HepG2 (cell line): ENCODE data around the gene ATP8A2. TPM values are rescaled to one million over a fixed set of nuclear protein-coding genes. Genes with fewer than 3 reads are reported as not detected.

Experiments
- ATAC-seq: fragments of 200-7000 bp; cut with Tn5 transposase; 3 replicates; pipeline ENCODE4 v1.9.1; 2020; ENCODE audit warnings: mild to moderate bottlenecking, moderate library complexity
- BruUV-seq: library from RNA; stranded (reverse); fragments of 400-500 nt; replicated peaks from 2 replicates; lab custom pipeline; 2021; lab: Mats Ljungman, UMichigan
- CTCF ChIA-PET: fragments of 300-600 bp; formaldehyde crosslinking; extraction: SDS; loops from one replicate; lab custom pipeline; 2021; ENCODE audit warnings: low total read pairs, inconsistent platforms, low intra/inter-chr PET ratio; lab: Yijun Ruan, JAX
- POLR2A ChIA-PET: fragments of 350-600 bp; sonication (Branson Sonifier 250); formaldehyde crosslinking; loops from one replicate; lab custom pipeline; 2020; ENCODE audit warnings: antibody characterized with exemption, inconsistent platforms; lab: Yijun Ruan, JAX
- DNase-seq: peaks from one replicate; pipeline ENCODE4 v3.0.0-alpha.2; 2015; ENCODE audit warnings: low spot score
- FAIRE-seq: peaks from 3 replicates; lab custom pipeline; 2011; peaks lifted over from hg19 to GRCh38; lab: Jason Lieb, UNC
- H2AFZ ChIP-seq: one replicate; pipeline ENCODE4 v1.6.1; 2011; ENCODE audit warnings: low read length, inconsistent platforms
- H3K27ac ChIP-seq: fragments of 300-600 bp; 3 replicates; pipeline ENCODE4 v1.8.0; 2011; ENCODE audit warnings: mixed run types, mild to moderate bottlenecking, mixed read lengths, low read length, inconsistent platforms; ENCODE audit not compliant: insufficient read depth; ENCODE audit errors: extremely low read length
- H3K27me3 ChIP-seq, 2 experiments: fragments of 200-600 bp in 1 of 2; 2 replicates in 1 of 2; 3 replicates in 1 of 2; pipeline versions ENCODE4 v1.6.0 to v1.8.0; 2011; ENCODE audit warnings: low read length in 2 of 2, mild to moderate bottlenecking in 2 of 2, moderate library complexity in 2 of 2, inconsistent platforms in 1 of 2; ENCODE audit not compliant: insufficient read depth in 2 of 2, control insufficient read depth in 1 of 2
- H3K36me3 ChIP-seq, 2 experiments: fragments of 200-600 bp in 1 of 2; replicated peaks in 1 of 2; 2 replicates in 1 of 2; 3 replicates in 1 of 2; pipeline versions ENCODE4 v1.5.1 to v1.8.0; 2011; ENCODE audit warnings: low read length in 2 of 2, inconsistent platforms in 1 of 2; ENCODE audit not compliant: insufficient read depth in 2 of 2, control insufficient read depth in 1 of 2
- H3K4me1 ChIP-seq: 2 replicates; pipeline ENCODE4 v1.5.1; 2012; ENCODE audit warnings: low read length, inconsistent platforms; ENCODE audit not compliant: insufficient read depth
- H3K4me2 ChIP-seq: 2 replicates; pipeline ENCODE4 v1.6.0; 2011; ENCODE audit warnings: low read depth, low read length, inconsistent platforms
- H3K4me3 ChIP-seq, 3 experiments: fragments of 200-600 bp in 1 of 3; sonication (generic), shearing (Covaris generic) in 1 of 3; replicated peaks in 1 of 3; 2 replicates each; pipeline ENCODE4 v1.5.1; 2011 to 2016; ENCODE audit warnings: low read length in 3 of 3, inconsistent platforms in 2 of 3, low read depth in 2 of 3, mild to moderate bottlenecking in 2 of 3, control low read depth in 1 of 3, mixed read lengths in 1 of 3; ENCODE audit not compliant: insufficient read depth in 1 of 3
- H3K79me2 ChIP-seq: one replicate; pipeline ENCODE4 v1.6.1; 2011; ENCODE audit warnings: low read length, inconsistent platforms; ENCODE audit not compliant: insufficient read depth
- H3K9ac ChIP-seq: 2 replicates; pipeline ENCODE4 v1.6.0; 2011; ENCODE audit warnings: mild to moderate bottlenecking, low read depth, low read length, inconsistent platforms; ENCODE audit not compliant: insufficient read depth
- H3K9me3 ChIP-seq: 2 replicates; pipeline ENCODE4 v1.5.1; 2012; ENCODE audit warnings: mild to moderate bottlenecking, low read length
- H4K20me1 ChIP-seq: 2 replicates; pipeline ENCODE4 v1.6.0; 2011; ENCODE audit warnings: inconsistent platforms, mild to moderate bottlenecking, low read length, moderate library complexity; ENCODE audit not compliant: insufficient read depth
- ETV6 ChIP-seq: sonication (generic); formaldehyde crosslinking; conservative IDR thresholded peaks from 2 replicates; pipeline ENCODE4 v1.4.0; 2020; ENCODE audit warnings: missing genetic modification reagents
- PHF20 ChIP-seq: sonication (generic); formaldehyde crosslinking; IDR thresholded peaks from 2 replicates; pipeline ENCODE4 v1.5.0; 2020; ENCODE audit warnings: mild to moderate bottlenecking, missing genetic modification reagents
- ZNF282 ChIP-seq: fragments of 450-650 bp; IDR thresholded peaks from 2 replicates; pipeline ENCODE4 v1.6.1; 2018; ENCODE audit not compliant: partially characterized antibody
- ZNF333 ChIP-seq: sonication (generic); formaldehyde crosslinking; IDR thresholded peaks from 2 replicates; pipeline ENCODE4 v1.4.0; 2020; ENCODE audit warnings: mild to moderate bottlenecking, missing genetic modification reagents, borderline replicate concordance
- ZNF629 ChIP-seq: sonication (generic); formaldehyde crosslinking; conservative IDR thresholded peaks from 2 replicates; pipeline ENCODE4 v1.5.0; 2020; ENCODE audit warnings: missing genetic modification reagents
- ZSCAN22 ChIP-seq: sonication (generic); formaldehyde crosslinking; IDR thresholded peaks from 2 replicates; pipeline ENCODE4 v1.4.0; 2020; ENCODE audit warnings: mild to moderate bottlenecking, missing genetic modification reagents
- WGBS: methylation state at CpG from one replicate; pipeline ENCODE4 v1.1.6; 2017; ENCODE audit warnings: low lambda C conversion rate; 5-methylcytosine and 5-hydroxymethylcytosine counted together
- in situ Hi-C: cut with HindIII; loops from 2 replicates; pipeline ENCODE4 v1.10.0; 2017; ENCODE audit warnings: low pct_unique_long_range_greater_than_20kb; ENCODE audit not compliant: extremely low pct_ligation_motif_present
- intact Hi-C: fragments of 100-400 bp; cut with micrococcal nuclease; formaldehyde crosslinking; loops from one replicate; pipeline ENCODE4 v1.10.0; 2022; ENCODE audit not compliant: unreplicated experiment
- polyA plus RNA-seq, 8 experiments: library from polyadenylated mRNA; depleted of rRNA in 3 of 8; stranded (reverse) in 7 of 8; unstranded in 1 of 8; fragments of >200 nt; fragmentation: Illumina TruSeq in 4 of 8; extraction: Trizol in 4 of 8; gene quantifications; 2 replicates each; pipeline versions ENCODE4 v1.2.1 to v1.2.3, GENCODE V29; 2011 to 2016; ENCODE audit warnings: low read depth in 4 of 8, missing spikeins in 1 of 8, mixed read lengths in 1 of 8; ENCODE audit not compliant: insufficient read depth in 1 of 8
- total RNA-seq, 5 experiments: library from RNA; depleted of rRNA; stranded (reverse); fragments of >200 nt; fragmentation: Illumina TruSeq; extraction: Trizol; gene quantifications; 2 replicates each; pipeline ENCODE4 v1.2.3, GENCODE V29; 2016; ENCODE audit warnings: low read depth in 1 of 5
- TF ChIP-seq, protein P1 (sequence below): sonication (generic); formaldehyde crosslinking; IDR thresholded peaks from 2 replicates; pipeline ENCODE4 v1.4.0; 2020; ENCODE audit warnings: mild to moderate bottlenecking, low read depth, missing genetic modification reagents
- TF ChIP-seq, protein P2 (sequence below): sonication (generic); formaldehyde crosslinking; IDR thresholded peaks from 2 replicates; pipeline ENCODE4 v1.5.1; 2020; ENCODE audit warnings: mild to moderate bottlenecking, moderate library complexity, missing genetic modification reagents

The ATP8A2 gene
- total and polyA plus RNA-seq, 2 of the 13 experiments (the other 11 are each of a cell fraction or from before 2014, with no cell fraction given): 0.09 TPM; not detected in 1

DNA sequence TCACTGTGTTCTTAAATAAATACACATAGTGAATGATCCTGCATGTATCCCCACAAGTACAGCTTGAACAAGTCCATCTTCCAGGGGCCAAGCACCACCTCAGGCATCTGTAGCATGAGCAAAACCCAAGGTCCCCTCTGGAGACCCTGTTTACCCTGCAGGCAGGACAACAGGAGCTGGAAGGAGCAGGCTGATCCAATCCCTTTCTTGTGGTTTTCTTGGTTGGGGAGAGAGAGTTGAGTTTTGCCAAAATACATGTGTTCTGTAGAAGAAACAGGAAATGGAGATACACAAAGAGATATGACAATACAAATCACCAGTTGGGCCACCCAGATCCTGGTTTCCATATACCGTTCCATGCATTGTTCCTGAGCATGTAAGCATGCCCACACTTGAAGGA, 587.2 kb downstream of the ATP8A2 start:
- 0% methylated on average over 1 of the region's 1 CpG for WGBS
- POLR2A ChIA-PET: no interaction called here
- FAIRE-seq: no peak

More for the DNA sequence above, 587.2 kb downstream of the ATP8A2 start:
- TF ChIP-seq, protein P1, sequence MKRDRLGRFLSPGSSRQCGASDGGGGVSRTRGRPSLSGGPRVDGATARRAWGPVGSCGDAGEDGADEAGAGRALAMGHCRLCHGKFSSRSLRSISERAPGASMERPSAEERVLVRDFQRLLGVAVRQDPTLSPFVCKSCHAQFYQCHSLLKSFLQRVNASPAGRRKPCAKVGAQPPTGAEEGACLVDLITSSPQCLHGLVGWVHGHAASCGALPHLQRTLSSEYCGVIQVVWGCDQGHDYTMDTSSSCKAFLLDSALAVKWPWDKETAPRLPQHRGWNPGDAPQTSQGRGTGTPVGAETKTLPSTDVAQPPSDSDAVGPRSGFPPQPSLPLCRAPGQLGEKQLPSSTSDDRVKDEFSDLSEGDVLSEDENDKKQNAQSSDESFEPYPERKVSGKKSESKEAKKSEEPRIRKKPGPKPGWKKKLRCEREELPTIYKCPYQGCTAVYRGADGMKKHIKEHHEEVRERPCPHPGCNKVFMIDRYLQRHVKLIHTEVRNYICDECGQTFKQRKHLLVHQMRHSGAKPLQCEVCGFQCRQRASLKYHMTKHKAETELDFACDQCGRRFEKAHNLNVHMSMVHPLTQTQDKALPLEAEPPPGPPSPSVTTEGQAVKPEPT (CRISPR knock-in tag): no peak
- TF ChIP-seq ETV6 (no peak), ZNF629 (no peak), PHF20 (CRISPR knock-in tag) (no peak), ZSCAN22 (CRISPR knock-in tag) (no peak), ZNF282 (no peak), ZNF333 (CRISPR knock-in tag) (no peak)
- TF ChIP-seq, protein P2, sequence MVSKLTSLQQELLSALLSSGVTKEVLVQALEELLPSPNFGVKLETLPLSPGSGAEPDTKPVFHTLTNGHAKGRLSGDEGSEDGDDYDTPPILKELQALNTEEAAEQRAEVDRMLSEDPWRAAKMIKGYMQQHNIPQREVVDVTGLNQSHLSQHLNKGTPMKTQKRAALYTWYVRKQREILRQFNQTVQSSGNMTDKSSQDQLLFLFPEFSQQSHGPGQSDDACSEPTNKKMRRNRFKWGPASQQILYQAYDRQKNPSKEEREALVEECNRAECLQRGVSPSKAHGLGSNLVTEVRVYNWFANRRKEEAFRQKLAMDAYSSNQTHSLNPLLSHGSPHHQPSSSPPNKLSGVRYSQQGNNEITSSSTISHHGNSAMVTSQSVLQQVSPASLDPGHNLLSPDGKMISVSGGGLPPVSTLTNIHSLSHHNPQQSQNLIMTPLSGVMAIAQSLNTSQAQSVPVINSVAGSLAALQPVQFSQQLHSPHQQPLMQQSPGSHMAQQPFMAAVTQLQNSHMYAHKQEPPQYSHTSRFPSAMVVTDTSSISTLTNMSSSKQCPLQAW: no peak
- TF ChIP-seq, all 625 proteins: peak for 0
- Histone ChIP-seq H2AFZ (no peak overlapping the region), H3K4me1 (no peaks in the 10 kb centered on the region), H4K20me1 (no peaks in the 10 kb centered on the region), H3K36me3 (no peaks in the 10 kb centered on the region), H3K79me2 (no peaks in the 10 kb centered on the region), H3K27ac (no peak overlapping the region), H3K9ac (no peak overlapping the region), H3K4me2 (no peak overlapping the region), H3K27me3 (no peaks in the 10 kb centered on the region), H3K4me3 (no peak overlapping the region), H3K9me3 (no peaks in the 10 kb centered on the region)
- ATAC-seq: no peak
- CTCF ChIA-PET: no interaction called here
- in situ Hi-C loops: no loop called here
- no TSS peak for BruUV-seq
- DNase-seq: no peak
- intact Hi-C loops: no loop called here
